ENCODE data around the gene MAS1L.

Gene MAS1L

GRCh38 chr6:29490055-29490454 is 2.3 kb upstream of the MAS1L start:
- DNase-seq (ENCODE audit: low read depth in 1 of 2, low spot score in 1 of 2): no peak
- no peak for TF ChIP-seq JUND (IDR thresholded peaks at IDR 0.05; ENCODE audit: low read depth)
- in situ Hi-C loops (cut with HindIII; ENCODE audit: low pct_unique_long_range_greater_than_20kb, low sequenced_read_pairs): no loop called here

- no peak for DNase-seq (ENCODE audit: low read depth in 1 of 2, low spot score in 1 of 2)
- no peak for TF ChIP-seq JUND (IDR thresholded peaks at IDR 0.05; ENCODE audit: low read depth)
- in situ Hi-C loops (cut with HindIII; ENCODE audit: low pct_unique_long_range_greater_than_20kb, low sequenced_read_pairs): no loop called here
These were observed 1.5 kb upstream of the MAS1L start for GRCh38 chr6:29489286-29489685.

GRCh38 chr6:29488874-29489273 is 1.1 kb upstream of the MAS1L start:
- no peak for DNase-seq (ENCODE audit: low read depth in 1 of 2, low spot score in 1 of 2)
- TF ChIP-seq JUND (IDR thresholded peaks at IDR 0.05; ENCODE audit: low read depth): no peak
- in situ Hi-C loops (cut with HindIII; ENCODE audit: low pct_unique_long_range_greater_than_20kb, low sequenced_read_pairs): no loop called here

GRCh38 chr6:29487131-29487530 is 625 bp downstream of the MAS1L start:
- in situ Hi-C loops (cut with HindIII; ENCODE audit: low pct_unique_long_range_greater_than_20kb, low sequenced_read_pairs): no loop called here
- DNase-seq (ENCODE audit: low read depth in 1 of 2, low spot score in 1 of 2): no peak
- TF ChIP-seq JUND (IDR thresholded peaks at IDR 0.05; ENCODE audit: low read depth): no peak

- no peak for DNase-seq (ENCODE audit: low read depth in 1 of 2, low spot score in 1 of 2)
- in situ Hi-C loops (cut with HindIII; ENCODE audit: low pct_unique_long_range_greater_than_20kb, low sequenced_read_pairs): no loop called here
- no peak for TF ChIP-seq JUND (IDR thresholded peaks at IDR 0.05; ENCODE audit: low read depth)
These were observed 1.2 kb downstream of the MAS1L start for GRCh38 chr6:29486577-29486976.

- in situ Hi-C loops (cut with HindIII; ENCODE audit: low pct_unique_long_range_greater_than_20kb, low sequenced_read_pairs): no loop called here
- DNase-seq (ENCODE audit: low read depth in 1 of 2, low spot score in 1 of 2): no peak
- TF ChIP-seq JUND (IDR thresholded peaks at IDR 0.05; ENCODE audit: low read depth): no peak
These were observed 4.0 kb downstream of the MAS1L start for GRCh38 chr6:29483735-29484134.

- DNase-seq (ENCODE audit: low read depth in 1 of 2, low spot score in 1 of 2): no peak
- no peak for TF ChIP-seq JUND (IDR thresholded peaks at IDR 0.05; ENCODE audit: low read depth)
- in situ Hi-C loops (cut with HindIII; ENCODE audit: low pct_unique_long_range_greater_than_20kb, low sequenced_read_pairs): no loop called here
These were observed 4.6 kb downstream of the MAS1L start for GRCh38 chr6:29483186-29483585.

- DNase-seq (ENCODE audit: low read depth in 1 of 2, low spot score in 1 of 2): no peak
- no peak for TF ChIP-seq JUND (IDR thresholded peaks at IDR 0.05; ENCODE audit: low read depth)
- in situ Hi-C loops (cut with HindIII; ENCODE audit: low pct_unique_long_range_greater_than_20kb, low sequenced_read_pairs): no loop called here
These were observed 8.2 kb downstream of the MAS1L start for GRCh38 chr6:29479560-29479959.

- in situ Hi-C loops (cut with HindIII; ENCODE audit: low pct_unique_long_range_greater_than_20kb, low sequenced_read_pairs): no loop called here
- no peak for TF ChIP-seq JUND (IDR thresholded peaks at IDR 0.05; ENCODE audit: low read depth)
- no peak for DNase-seq (ENCODE audit: low read depth in 1 of 2, low spot score in 1 of 2)
These were observed 9.0 kb downstream of the MAS1L start for GRCh38 chr6:29478740-29479139.

GRCh38 chr6:29477923-29478450 is 9.8 kb downstream of the MAS1L start:
- no peak for DNase-seq (ENCODE audit: low read depth in 1 of 2, low spot score in 1 of 2)
- no peak for TF ChIP-seq JUND (IDR thresholded peaks at IDR 0.05; ENCODE audit: low read depth)
- in situ Hi-C loops (cut with HindIII; ENCODE audit: low pct_unique_long_range_greater_than_20kb, low sequenced_read_pairs): no loop called here

GRCh38 chr6:29474996-29475395 is 12.8 kb downstream of the MAS1L start:
- in situ Hi-C loops (cut with HindIII; ENCODE audit: low pct_unique_long_range_greater_than_20kb, low sequenced_read_pairs): no loop called here
- no peak for TF ChIP-seq JUND (IDR thresholded peaks at IDR 0.05; ENCODE audit: low read depth)
- DNase-seq (ENCODE audit: low read depth in 1 of 2, low spot score in 1 of 2): no peak

GRCh38 chr6:29466241-29466640 is 21.5 kb downstream of the MAS1L start:
- no peak for DNase-seq (ENCODE audit: low read depth in 1 of 2, low spot score in 1 of 2)
- in situ Hi-C loops (cut with HindIII; ENCODE audit: low pct_unique_long_range_greater_than_20kb, low sequenced_read_pairs): no loop called here
- TF ChIP-seq JUND (IDR thresholded peaks at IDR 0.05; ENCODE audit: low read depth): no peak

- no peak for TF ChIP-seq JUND (IDR thresholded peaks at IDR 0.05; ENCODE audit: low read depth)
- in situ Hi-C loops (cut with HindIII; ENCODE audit: low pct_unique_long_range_greater_than_20kb, low sequenced_read_pairs): no loop called here
- DNase-seq (ENCODE audit: low read depth in 1 of 2, low spot score in 1 of 2): no peak
These were observed 22.0 kb downstream of the MAS1L start for GRCh38 chr6:29465801-29466200.

- in situ Hi-C loops (cut with HindIII; ENCODE audit: low pct_unique_long_range_greater_than_20kb, low sequenced_read_pairs): no loop called here
- DNase-seq (ENCODE audit: low read depth in 1 of 2, low spot score in 1 of 2): no peak
- TF ChIP-seq JUND (IDR thresholded peaks at IDR 0.05; ENCODE audit: low read depth): no peak
These were observed 22.5 kb downstream of the MAS1L start for GRCh38 chr6:29465279-29465678.
